ENCODE measurements around the gene CDH2.
A peak's percentile ranks its signal among the peaks of the same experiment; 100 is the strongest.

Gene CDH2

GRCh38 chr18:28109781-28110560, 67.0 kb downstream of the CDH2 start:
- peak; percentile 67 for DNase-seq (ENCODE audit: low read depth)
- TF ChIP-seq CTCF (conservative IDR thresholded peaks at IDR 0.05; ENCODE audit: low read length): no peak
- no peak overlapping the region for H3K4me3 ChIP-seq (ENCODE audit: low read length)

- peak; percentile 29; the same call in 1 of the 2 replicates for TF ChIP-seq CTCF (conservative IDR thresholded peaks at IDR 0.05; ENCODE audit: low read length)
- peak; percentile 34 for DNase-seq (ENCODE audit: low read depth)
- H3K4me3 ChIP-seq (ENCODE audit: low read length): no peak overlapping the region
These were observed 68.1 kb downstream of the CDH2 start for GRCh38 chr18:28108814-28109213.

- no peak overlapping the region for H3K4me3 ChIP-seq (ENCODE audit: low read length)
- no peak for DNase-seq (ENCODE audit: low read depth)
- TF ChIP-seq CTCF (conservative IDR thresholded peaks at IDR 0.05; ENCODE audit: low read length): no peak
These were observed 68.7 kb downstream of the CDH2 start for GRCh38 chr18:28108254-28108653.

- TF ChIP-seq CTCF (conservative IDR thresholded peaks at IDR 0.05; ENCODE audit: low read length): no peak
- H3K4me3 ChIP-seq (ENCODE audit: low read length): no peak overlapping the region
- no peak for DNase-seq (ENCODE audit: low read depth)
These were observed 77.7 kb downstream of the CDH2 start for GRCh38 chr18:28099237-28099636.

- no peak overlapping the region for H3K4me3 ChIP-seq (ENCODE audit: low read length)
- no peak for DNase-seq (ENCODE audit: low read depth)
- no peak for TF ChIP-seq CTCF (conservative IDR thresholded peaks at IDR 0.05; ENCODE audit: low read length)
These were observed 81.3 kb downstream of the CDH2 start for GRCh38 chr18:28095631-28096030.

GRCh38 chr18:28095041-28095440, 81.9 kb downstream of the CDH2 start:
- H3K4me3 ChIP-seq (ENCODE audit: low read length): no peak overlapping the region
- DNase-seq (ENCODE audit: low read depth): peak; percentile 50
- TF ChIP-seq CTCF (conservative IDR thresholded peaks at IDR 0.05; ENCODE audit: low read length): no peak

GRCh38 chr18:28091197-28091596, 85.7 kb downstream of the CDH2 start:
- no peak for TF ChIP-seq CTCF (conservative IDR thresholded peaks at IDR 0.05; ENCODE audit: low read length)
- no peak for DNase-seq (ENCODE audit: low read depth)
- H3K4me3 ChIP-seq (ENCODE audit: low read length): no peak overlapping the region
